HCT116 (cell line): ENCODE data around the gene CTNNA2. TPM values are rescaled to one million over a fixed set of nuclear protein-coding genes. Genes with fewer than 3 reads are reported as not detected.

Experiments
- ATAC-seq: fragments of 200-7000 bp; cut with Tn5 transposase; 2 replicates; pipeline ENCODE4 v1.9.1; 2020; ENCODE audit warnings: mild to moderate bottlenecking, moderate library complexity
- BruUV-seq: library from RNA; stranded (reverse); fragments of 400-500 nt; replicated peaks from 2 replicates; lab custom pipeline; 2021; lab: Mats Ljungman, UMichigan
- CTCF ChIA-PET: fragments of 300-600 bp; sonication (Branson Sonifier 250); formaldehyde crosslinking; loops from one replicate; lab custom pipeline; 2021; ENCODE audit warnings: antibody characterized with exemption; lab: Charles Lee
- POLR2A ChIA-PET: fragments of 300-600, 350-600 bp; sonication (Branson Sonifier 250); formaldehyde crosslinking; loops from one replicate; lab custom pipeline; 2021; ENCODE audit warnings: antibody characterized with exemption; lab: Charles Lee
- RAD21 ChIA-PET, 2 experiments: fragments of 300-600 bp; sonication (Branson Sonifier 250); formaldehyde crosslinking; loops; one replicate each; lab custom pipeline; 2023; ENCODE audit warnings: low total read pairs in 2 of 2; ENCODE audit not compliant: uncharacterized antibody in 2 of 2, unreplicated experiment in 2 of 2, low non-redundant PET in 1 of 2; lab: Charles Lee
- DNase-seq: peaks from one replicate; pipeline ENCODE4 v3.0.0-alpha.2; 2010; ENCODE audit warnings: low read depth, low spot score
- H2AFZ ChIP-seq: fragments of 200-600 bp; shearing (Covaris generic), sonication (generic); 2 replicates; pipeline ENCODE4 v1.6.1; 2017; ENCODE audit warnings: low read depth, mixed run types, mixed read lengths, antibody characterized with exemption, low read length; ENCODE audit not compliant: poor library complexity, severe bottlenecking
- H3K27ac ChIP-seq: 2 replicates; pipeline ENCODE4 v1.5.1; 2012; ENCODE audit warnings: low read depth, low read length
- H3K27me3 ChIP-seq: fragments of 200-600 bp; sonication (generic); 2 replicates; pipeline ENCODE4 v1.6.1; 2016; ENCODE audit warnings: mixed run types, low read length, mixed read lengths; ENCODE audit not compliant: insufficient read depth
- H3K36me3 ChIP-seq, 2 experiments: fragments of 200-500 bp in 1 of 2; fragments of 200-600 bp in 1 of 2; sonication (Bioruptor generic) in 1 of 2; sonication (generic) in 1 of 2; 2 replicates each; pipeline versions ENCODE4 v1.5.1 to v1.6.1; 2014 to 2016; ENCODE audit warnings: low read length in 2 of 2, inconsistent platforms in 1 of 2, mixed read lengths in 1 of 2, mixed run types in 1 of 2; ENCODE audit not compliant: insufficient read depth in 2 of 2, control insufficient read depth in 1 of 2
- H3K4me1 ChIP-seq, 2 experiments: fragments of 200-600 bp in 1 of 2; sonication (generic) in 1 of 2; 2 replicates each; pipeline versions ENCODE4 v1.5.1 to v1.6.1; 2012 to 2017; ENCODE audit warnings: low read length in 2 of 2, inconsistent platforms in 1 of 2, mild to moderate bottlenecking in 1 of 2, mixed read lengths in 1 of 2, mixed run types in 1 of 2, moderate library complexity in 1 of 2; ENCODE audit not compliant: insufficient read depth in 2 of 2, control insufficient read depth in 1 of 2
- H3K4me2 ChIP-seq: fragments of 200-600 bp; sonication (generic); 2 replicates; pipeline ENCODE4 v1.6.1; 2017; ENCODE audit warnings: mixed run types, low read length, mixed read lengths
- H3K4me3 ChIP-seq, 2 experiments: fragments of 200-600 bp in 1 of 2; sonication (generic) in 1 of 2; replicated peaks in 1 of 2; 2 replicates each; pipeline ENCODE4 v1.5.1; 2011 to 2016; ENCODE audit warnings: low read length in 2 of 2, control low read depth in 1 of 2, low read depth in 1 of 2, mild to moderate bottlenecking in 1 of 2, mixed read lengths in 1 of 2, mixed run types in 1 of 2
- H3K79me2 ChIP-seq: fragments of 200-600 bp; sonication (generic); 2 replicates; pipeline ENCODE4 v1.6.1; 2017; ENCODE audit warnings: mild to moderate bottlenecking, mixed run types, low read length, moderate library complexity, mixed read lengths; ENCODE audit not compliant: insufficient read depth
- H3K9ac ChIP-seq: fragments of 200-600 bp; sonication (generic); 2 replicates; pipeline ENCODE4 v1.6.1; 2016; ENCODE audit warnings: low read length, mixed read lengths
- H3K9me2 ChIP-seq: fragments of 200-600 bp; sonication (generic), shearing (Covaris generic); 2 replicates; pipeline ENCODE4 v1.6.1; 2017; ENCODE audit warnings: mixed run types, mild to moderate bottlenecking, moderate library complexity; ENCODE audit not compliant: insufficient read depth
- H3K9me3 ChIP-seq, 2 experiments: fragments of 200-500 bp in 1 of 2; fragments of 200-600 bp in 1 of 2; sonication (Bioruptor generic) in 1 of 2; sonication (generic) in 1 of 2; 2 replicates each; pipeline ENCODE4 v1.6.1; 2014 to 2017; ENCODE audit warnings: low read length in 2 of 2, mixed read lengths in 2 of 2, inconsistent platforms in 1 of 2, low read depth in 1 of 2, mild to moderate bottlenecking in 1 of 2, mixed run types in 1 of 2, moderate library complexity in 1 of 2; ENCODE audit not compliant: control insufficient read depth in 1 of 2, insufficient read depth in 1 of 2
- H4K20me1 ChIP-seq: fragments of 200-600 bp; sonication (generic), shearing (Covaris generic); 2 replicates; pipeline ENCODE4 v1.6.1; 2017; ENCODE audit warnings: mixed run types, mild to moderate bottlenecking, moderate library complexity; ENCODE audit not compliant: insufficient read depth
- CBX3 ChIP-seq: IDR thresholded peaks from 2 replicates; pipeline ENCODE4 v1.6.1; 2012; ENCODE audit warnings: low read depth
- ELF1 ChIP-seq: IDR thresholded peaks from 2 replicates; pipeline ENCODE4 v1.6.1; 2012; ENCODE audit warnings: low read depth, borderline replicate concordance
- EZH2phosphoT487 ChIP-seq: fragments of 200-600 bp; IDR thresholded peaks from 2 replicates; pipeline ENCODE4 v1.6.1; 2018; ENCODE audit warnings: antibody characterized with exemption, borderline replicate concordance
- MAX ChIP-seq: IDR thresholded peaks from 2 replicates; pipeline ENCODE4 v1.6.1; 2012
- POLR2A ChIP-seq: IDR thresholded peaks from 2 replicates; pipeline ENCODE4 v1.7.0; 2011; ENCODE audit warnings: borderline replicate concordance; ENCODE audit not compliant: insufficient read depth, insufficient read length; ENCODE audit errors: extremely low read depth
- POLR2AphosphoS5 ChIP-seq: IDR thresholded peaks from 2 replicates; pipeline ENCODE4 v1.6.1; 2011; ENCODE audit warnings: mild to moderate bottlenecking, low read depth, low read length, moderate library complexity
- RAD21 ChIP-seq: IDR thresholded peaks from 2 replicates; pipeline ENCODE4 v1.6.1; 2012; ENCODE audit warnings: low read depth, mild to moderate bottlenecking
- REST ChIP-seq: IDR thresholded peaks from 2 replicates; pipeline ENCODE4 v1.6.1; 2012; ENCODE audit warnings: low read depth
- SRF ChIP-seq: IDR thresholded peaks from 2 replicates; pipeline ENCODE4 v1.6.1; 2012; ENCODE audit warnings: low read depth
- YY1 ChIP-seq: IDR thresholded peaks from 2 replicates; pipeline ENCODE4 v1.6.1; 2011; ENCODE audit warnings: low read length, low read depth, moderate library complexity, mild to moderate bottlenecking; ENCODE audit not compliant: insufficient replicate concordance; ENCODE audit errors: extremely low read depth
- ZBTB33 ChIP-seq: IDR thresholded peaks from 2 replicates; pipeline ENCODE4 v1.6.1; 2011; ENCODE audit warnings: mild to moderate bottlenecking, low read length, moderate library complexity; ENCODE audit not compliant: insufficient replicate concordance; ENCODE audit errors: extremely low read depth
- ZNF274 ChIP-seq: fragments of 200-500 bp; sonication (Bioruptor generic); IDR thresholded peaks from 2 replicates; pipeline ENCODE4 v1.6.1; 2014; ENCODE audit warnings: mild to moderate bottlenecking, low read depth, low read length, inconsistent platforms
- intact Hi-C: fragments of 100-400 bp; cut with micrococcal nuclease; formaldehyde crosslinking; loops from 2 replicates; pipeline ENCODE4 v1.10.0; 2022
- total RNA-seq: library from RNA; stranded (reverse); gene quantifications from one replicate; pipeline ENCODE4 v1.2.1, GENCODE V29; 2021; ENCODE audit not compliant: unreplicated experiment
- TF ChIP-seq, protein P1 (sequence below): IDR thresholded peaks from 2 replicates; pipeline ENCODE4 v1.6.1; 2012

The CTNNA2 gene
- total RNA-seq, 1 experiment from 2014 or later: not detected

- ChIA-PET POLR2A (no interaction called here), RAD21 (no interaction called here), CTCF (no interaction called here)
- Histone ChIP-seq H3K36me3 (no peaks in the 10 kb centered on the region), H3K79me2 (no peaks in the 10 kb centered on the region), H3K4me2 (no peak overlapping the region), H3K27me3 (no peaks in the 10 kb centered on the region), H3K9me2 (no peaks in the 10 kb centered on the region), H3K27ac (no peak overlapping the region), H3K4me1 (no peaks in the 10 kb centered on the region), H2AFZ (no peak overlapping the region), H3K4me3 (no peak overlapping the region), H4K20me1 (no peaks in the 10 kb centered on the region), H3K9ac (no peak overlapping the region), H3K9me3 (peaks cover 3 to 15% of the 10 kb centered on the region in 2 experiments; a peak in 2 of 4 replicates)
- DNase-seq: no peak
- ATAC-seq: no peak
- TF ChIP-seq ZNF274 (no peak), SRF (no peak)
- BruUV-seq: no TSS peak
- intact Hi-C loops: no loop called here
These were observed 16.8 kb downstream of the CTNNA2 start for GRCh38 chr2:79529636-79530035.

- Histone ChIP-seq H3K9ac (no peak overlapping the region), H3K4me2 (no peak overlapping the region), H2AFZ (no peak overlapping the region), H3K36me3 (no peaks in the 10 kb centered on the region), H3K4me1 (no peaks in the 10 kb centered on the region), H3K9me3 (peaks cover 3 to 15% of the 10 kb centered on the region in 2 experiments; a peak in 2 of 4 replicates), H3K27me3 (no peaks in the 10 kb centered on the region), H3K79me2 (no peaks in the 10 kb centered on the region), H3K27ac (no peak overlapping the region), H3K4me3 (no peak overlapping the region), H4K20me1 (no peaks in the 10 kb centered on the region), H3K9me2 (no peaks in the 10 kb centered on the region)
- no TSS peak for BruUV-seq
- RAD21 ChIA-PET: no interaction called here
- ATAC-seq: no peak
- CTCF ChIA-PET: no interaction called here
- POLR2A ChIA-PET: no interaction called here
- intact Hi-C loops: no loop called here
- no peak for DNase-seq
- TF ChIP-seq CBX3 (no peak), YY1 (no peak), REST (no peak), EZH2phosphoT487 (no peak), POLR2A (no peak), ZBTB33 (no peak), RAD21 (no peak), POLR2AphosphoS5 (no peak), ELF1 (no peak), MAX (no peak)
- TF ChIP-seq, protein P1, sequence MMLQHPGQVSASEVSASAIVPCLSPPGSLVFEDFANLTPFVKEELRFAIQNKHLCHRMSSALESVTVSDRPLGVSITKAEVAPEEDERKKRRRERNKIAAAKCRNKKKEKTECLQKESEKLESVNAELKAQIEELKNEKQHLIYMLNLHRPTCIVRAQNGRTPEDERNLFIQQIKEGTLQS: no peak
These were observed 17.6 kb downstream of the CTNNA2 start for GRCh38 chr2:79530443-79530842.
